Heart left ventricle (tissue), 16 donors: ENCODE data around the gene APOBEC3H. TPM values are rescaled to one million over a fixed set of nuclear protein-coding genes. Genes with fewer than 3 reads are reported as not detected.

Source experiments
- ATAC-seq, 4 donors: fragments of 200-7000 bp; cut with Tn5 transposase; one replicate each; pipeline ENCODE4 v1.9.1; 2020 to 2022; ENCODE audit warnings: moderate library complexity in 4 of 4, mild to moderate bottlenecking in 3 of 4, moderate number of reproducible peaks in 1 of 4
- DNase-seq, 5 donors: peaks; one replicate each; pipeline ENCODE4 v3.0.0-alpha.2; 2020
- H3K27ac ChIP-seq, 12 donors: fragments of 200-600 bp; sonication (generic) in 4 of 12; one replicate each; pipeline versions ENCODE4 v1.5.0 to v1.8.0; 2016 to 2022; ENCODE audit warnings: mild to moderate bottlenecking in 2 of 12
- H3K27me3 ChIP-seq, 9 donors: fragments of 200-600 bp; sonication (generic) in 2 of 9; one replicate each; pipeline versions ENCODE4 v1.5.1 to v1.8.0; 2016 to 2022; ENCODE audit warnings: mild to moderate bottlenecking in 3 of 9
- H3K36me3 ChIP-seq, 9 donors: fragments of 200-600 bp; sonication (generic) in 2 of 9; one replicate each; pipeline versions ENCODE4 v1.5.0 to v1.8.0; 2018 to 2022; ENCODE audit warnings: mild to moderate bottlenecking in 2 of 9
- H3K4me1 ChIP-seq, 12 donors: fragments of 200-600 bp; sonication (generic) in 4 of 12; one replicate each; pipeline versions ENCODE4 v1.5.0 to v1.8.0; 2016 to 2022; ENCODE audit warnings: mild to moderate bottlenecking in 3 of 12
- H3K4me3 ChIP-seq, 12 donors: fragments of 200-600 bp; sonication (generic) in 4 of 12; one replicate each; pipeline versions ENCODE4 v1.5.0 to v1.8.0; 2017 to 2022; ENCODE audit warnings: mild to moderate bottlenecking in 9 of 12, moderate library complexity in 4 of 12
- H3K9me3 ChIP-seq, 12 donors: fragments of 200-600 bp; sonication (generic) in 4 of 12; one replicate each; pipeline versions ENCODE4 v1.5.0 to v1.8.0; 2016 to 2022; ENCODE audit warnings: mild to moderate bottlenecking in 1 of 12
- POLR2A ChIP-seq, 2 donors: fragments of 450-650 bp; IDR thresholded peaks; one replicate each; pipeline ENCODE4 v1.6.1; 2017; ENCODE audit warnings: antibody characterized with exemption in 2 of 2, mild to moderate bottlenecking in 2 of 2, moderate library complexity in 2 of 2
- WGBS, 4 donors: extraction: QIAGEN DNeasy Blood & Tissue Kit in 2 of 4; methylation state at CpG; one replicate each; pipeline versions ENCODE4 v1.1.5 to v1.1.7; 2013 to 2018; 5-methylcytosine and 5-hydroxymethylcytosine counted together
- intact Hi-C, 10 donors: fragments of 100-400 bp; cut with DNase I; formaldehyde crosslinking; loops; one replicate each; pipeline versions ENCODE4 v1.11.1 to v1.14.2; 2022
- polyA plus RNA-seq, 2 donors: library from polyadenylated mRNA; stranded (reverse); fragments of 200-250 nt; gene quantifications; one replicate each; pipeline ENCODE4 v1.2.3, GENCODE V29; 2013
- total RNA-seq, 9 donors: library from RNA; depleted of rRNA in 2 of 9; stranded (reverse); fragments of >200 nt in 2 of 9; fragmentation: NEBNext Ultra II Directional in 3 of 9; extraction: Animal tissue kit (Norgen Biotek cat#: 25700) in 3 of 9; gene quantifications; one replicate each; pipeline versions ENCODE4 v1.1.0 to v1.2.4, GENCODE V29; 2016 to 2023
- TF ChIP-seq, protein P1 (sequence below), 12 donors: fragments of 200-600 bp; sonication (generic) in 4 of 12; IDR thresholded peaks; one replicate each; pipeline versions ENCODE4 v1.5.0 to v1.8.0; 2018 to 2022; ENCODE audit warnings: antibody characterized with exemption in 12 of 12, mild to moderate bottlenecking in 5 of 12
- donor health status: ischemic (EF 13 %, LVEDD 7.1; RV severe dilation, severe dysfunction).
- donor health status: healthy with polysubstance abuse.
- donor health status: DM: no; HTN: yes; CAD: no.
- donor health status: DM: no; HTN: no; CAD: no.
- donor health status: ischemic (EF 25% LVEDD 6.9; RV normal size, moderate dysfunction).
- donor health status: ischemic (EF 25% LVEDD 5.7; RV mildly dilated, moderate dysfunction).
- donor health status: healthy.
- donor health status: DM: yes; HTN: yes; CAD: no.
- donor health status: ischemic (EF 35%, LVEDD 5.7; RV mildly dilated, moderate dysfunction).
- donor health status: nonischemic (EF 11% LVEDD 7.7; RV severe dilation, severe dysfunction).
- donor health status: DM: yes; HTN: yes; CAD: no.
- donor health status: PGD.
- donor health status: ischemic (EF 29% LVEDD 5.4; RV normal size, mild dysfunction).
- donor health status: nonischemic (EF 23%, LVEDD 6.1; RV moderate dilation, normal function).

APOBEC3H gene
- total and polyA plus RNA-seq, 11 donors: 0.21 to 1.7 (median 0.60) TPM; not detected in 6

DNA sequence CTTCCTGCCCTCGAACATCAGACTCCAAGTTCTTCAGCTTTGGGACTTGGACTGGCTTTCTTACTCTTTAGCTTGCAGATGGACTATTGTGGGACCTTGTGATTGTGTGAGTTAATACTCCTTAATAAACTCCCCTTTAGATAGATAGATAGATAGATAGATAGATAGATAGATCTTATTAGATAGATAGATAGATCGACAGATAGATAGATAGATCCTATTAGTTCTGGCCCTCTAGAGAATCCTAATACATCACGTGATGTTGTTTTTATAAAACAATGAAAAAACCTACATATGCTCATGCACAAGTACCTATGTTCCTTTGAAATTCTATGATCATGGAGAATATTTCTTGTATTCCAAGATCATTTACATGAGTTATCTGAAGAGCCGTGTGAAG, 23.9 kb downstream of the APOBEC3H start:
- Histone ChIP-seq H3K27me3 (peaks cover 0 to 12% (median under 1%) of the 10 kb centered on the region in 9 donors), H3K9me3 (no peaks in the 10 kb centered on the region), H3K36me3 (no peaks in the 10 kb centered on the region), H3K27ac (no peak overlapping the region), H3K4me1 (peaks cover 0 to 12% (median 0%) of the 10 kb centered on the region in 12 donors), H3K4me3 (no peak overlapping the region)
- TF ChIP-seq, protein P1, sequence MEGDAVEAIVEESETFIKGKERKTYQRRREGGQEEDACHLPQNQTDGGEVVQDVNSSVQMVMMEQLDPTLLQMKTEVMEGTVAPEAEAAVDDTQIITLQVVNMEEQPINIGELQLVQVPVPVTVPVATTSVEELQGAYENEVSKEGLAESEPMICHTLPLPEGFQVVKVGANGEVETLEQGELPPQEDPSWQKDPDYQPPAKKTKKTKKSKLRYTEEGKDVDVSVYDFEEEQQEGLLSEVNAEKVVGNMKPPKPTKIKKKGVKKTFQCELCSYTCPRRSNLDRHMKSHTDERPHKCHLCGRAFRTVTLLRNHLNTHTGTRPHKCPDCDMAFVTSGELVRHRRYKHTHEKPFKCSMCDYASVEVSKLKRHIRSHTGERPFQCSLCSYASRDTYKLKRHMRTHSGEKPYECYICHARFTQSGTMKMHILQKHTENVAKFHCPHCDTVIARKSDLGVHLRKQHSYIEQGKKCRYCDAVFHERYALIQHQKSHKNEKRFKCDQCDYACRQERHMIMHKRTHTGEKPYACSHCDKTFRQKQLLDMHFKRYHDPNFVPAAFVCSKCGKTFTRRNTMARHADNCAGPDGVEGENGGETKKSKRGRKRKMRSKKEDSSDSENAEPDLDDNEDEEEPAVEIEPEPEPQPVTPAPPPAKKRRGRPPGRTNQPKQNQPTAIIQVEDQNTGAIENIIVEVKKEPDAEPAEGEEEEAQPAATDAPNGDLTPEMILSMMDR (IDR thresholded peaks at IDR 0.05): no peak
- no peak for TF ChIP-seq POLR2A (IDR thresholded peaks at IDR 0.05)
- DNase-seq (no peak), ATAC-seq (no peak)
- 86 to 90% (median 87%) methylated on average over 4 of the region's 4 CpGs for WGBS, 4 donors
- intact Hi-C loops: loop anchor here in 9 of 10 donors (2.0 to 10.0 kb wide), 10 partner anchors 114 to 356 kb away; partner anchors contain the start of gene CBX6 (in 2 of the 9)

DNA sequence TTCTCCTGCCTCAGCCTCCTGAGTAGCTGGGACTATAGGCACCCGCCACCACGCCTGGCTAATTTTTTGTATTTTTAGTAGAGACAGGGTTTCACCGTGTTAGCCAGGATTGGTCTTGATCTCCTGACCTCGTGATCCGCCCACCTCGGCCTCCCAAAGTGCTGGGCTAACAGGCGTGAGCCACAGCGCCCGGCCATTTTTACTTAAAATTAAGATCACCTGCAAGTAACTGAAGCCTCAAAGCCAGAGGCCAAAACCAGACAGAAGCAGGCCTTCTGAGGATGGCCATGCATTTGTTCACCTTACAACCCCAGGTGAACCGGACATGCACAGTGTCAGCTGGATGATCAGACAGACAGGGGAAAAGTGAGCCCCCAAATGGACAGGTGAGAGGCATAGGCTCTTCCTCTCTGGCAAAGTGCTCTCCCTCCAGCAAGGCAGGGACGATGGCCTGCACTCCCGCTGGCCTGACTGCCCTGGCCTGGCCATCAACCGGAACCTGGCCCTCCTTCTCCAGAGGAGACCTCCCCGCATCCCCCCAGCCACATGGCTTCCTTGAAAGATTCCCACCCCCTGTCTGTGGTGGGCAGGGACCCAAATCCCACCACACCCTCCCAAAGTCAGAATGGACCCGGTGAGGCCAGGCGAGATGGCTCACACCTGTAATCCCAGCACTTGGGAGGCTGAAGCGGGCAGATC, 25.9 kb downstream of the APOBEC3H start:
- Histone ChIP-seq H3K36me3 (no peaks in the 10 kb centered on the region), H3K27ac (no peak overlapping the region), H3K4me3 (no peak overlapping the region), H3K4me1 (peaks cover 0 to 8% (median 0%) of the 10 kb centered on the region in 12 donors), H3K9me3 (no peaks in the 10 kb centered on the region), H3K27me3 (no peaks in the 10 kb centered on the region)
- 92 to 96% (median 96%) methylated on average over 13 to 17 of the region's 17 CpGs for WGBS, 4 donors
- no peak for DNase-seq
- ATAC-seq: no peak
- intact Hi-C loops: loop anchor here (2.0 to 10.0 kb wide), 10 partner anchors 116 to 358 kb away; partner anchors contain the start of gene CBX6 (in 2 of the 10)
- TF ChIP-seq, protein P1 (IDR thresholded peaks at IDR 0.05): no peak
- TF ChIP-seq POLR2A (IDR thresholded peaks at IDR 0.05): no peak

DNA sequence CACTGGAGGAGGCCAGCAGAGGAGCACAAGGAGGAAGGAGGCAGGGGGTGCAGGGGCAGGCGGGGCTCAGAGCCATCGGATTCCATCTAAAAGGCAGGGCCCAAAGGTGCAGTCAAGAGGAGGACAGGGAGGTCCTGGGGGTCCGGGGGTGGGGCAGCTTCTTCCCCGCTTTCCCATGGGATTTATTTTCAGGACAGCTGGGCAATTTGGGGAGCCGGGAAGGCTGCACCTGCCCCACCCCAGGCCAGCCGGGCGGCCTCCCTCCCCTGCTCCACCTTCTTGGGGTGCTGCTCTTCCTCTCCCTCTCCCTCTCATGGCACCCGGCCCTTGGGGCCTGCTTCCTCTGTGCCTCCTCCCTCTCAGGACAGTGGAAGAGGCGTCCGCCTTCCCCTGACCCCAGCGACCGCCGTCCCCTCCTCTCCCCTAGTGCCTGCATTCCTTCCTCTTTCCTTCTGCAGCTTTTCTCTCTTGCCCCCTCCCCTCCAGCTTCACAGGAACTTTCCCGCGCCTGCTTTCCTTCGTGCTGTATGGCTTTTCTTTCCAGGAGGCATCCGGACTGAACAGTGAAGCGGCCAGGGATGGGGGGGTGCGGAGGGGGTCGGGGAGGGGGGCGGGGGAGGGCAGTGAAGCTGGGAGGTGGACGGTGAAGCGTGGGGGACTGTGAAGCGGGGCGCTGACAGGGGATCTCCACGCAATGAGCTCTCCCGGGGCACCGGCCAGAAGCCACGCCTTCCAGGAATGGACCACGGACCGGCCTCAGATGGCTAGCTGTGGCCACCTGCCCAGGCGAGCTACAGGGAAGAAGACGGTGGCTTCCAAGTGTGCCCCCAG, 26.9 kb downstream of the APOBEC3H start:
- H3K27ac ChIP-seq: no peak overlapping the region
- H3K36me3 ChIP-seq: no peaks in the 10 kb centered on the region
- no peaks in the 10 kb centered on the region for H3K27me3 ChIP-seq
- ATAC-seq (peak in 1 of 4 donors; percentile 48), DNase-seq (no peak)
- intact Hi-C loops: loop anchor here (2.0 to 10.0 kb wide), 10 partner anchors 117 to 359 kb away; partner anchors contain the start of gene CBX6 (in 2 of the 10)
- TF ChIP-seq, protein P1 (IDR thresholded peaks at IDR 0.05): no peak
- TF ChIP-seq POLR2A (IDR thresholded peaks at IDR 0.05): no peak
- 31 to 42% (median 34%) methylated on average over 32 of the region's 33 CpGs for WGBS, 4 donors
- no peak overlapping the region for H3K4me3 ChIP-seq
- no peaks in the 10 kb centered on the region for H3K9me3 ChIP-seq
- H3K4me1 ChIP-seq: peaks cover 0 to 4% (median 0%) of the 10 kb centered on the region in 12 donors

DNA sequence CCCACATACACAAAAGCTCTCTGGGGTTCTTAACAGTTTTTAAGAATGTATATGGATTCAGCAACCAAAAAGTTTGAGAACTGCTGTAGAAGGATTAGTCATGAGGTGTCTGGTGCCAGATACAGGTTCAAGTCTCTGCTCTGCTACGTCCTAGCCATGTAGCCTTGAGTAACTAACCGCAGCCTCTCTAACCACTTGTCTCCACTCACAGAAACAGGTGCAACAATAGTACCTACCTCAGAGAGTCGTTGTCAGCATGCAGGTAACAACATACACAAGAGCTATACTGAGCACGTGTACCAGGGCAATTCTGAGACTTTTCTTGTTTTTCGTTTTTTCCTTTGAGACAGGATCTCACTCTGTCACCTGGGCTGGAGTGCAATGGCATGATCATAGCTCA, 28.6 kb downstream of the APOBEC3H start:
- Histone ChIP-seq H3K27ac (no peak overlapping the region), H3K9me3 (no peaks in the 10 kb centered on the region), H3K27me3 (no peaks in the 10 kb centered on the region), H3K4me1 (peaks cover 0 to 6% (median 3%) of the 10 kb centered on the region in 12 donors), H3K36me3 (peaks cover 0 to 4% (median 0%) of the 10 kb centered on the region in 9 donors), H3K4me3 (no peak overlapping the region)
- TF ChIP-seq POLR2A (IDR thresholded peaks at IDR 0.05): no peak
- TF ChIP-seq, protein P1 (IDR thresholded peaks at IDR 0.05): no peak
- 89 to 94% (median 92%) methylated on average over 5 of the region's 5 CpGs for WGBS, 4 donors
- no peak for DNase-seq
- no peak for ATAC-seq
- intact Hi-C loops: loop anchor here in 3 of 10 donors (10.0 kb wide), 3 partner anchors 251 to 361 kb away; partner anchors contain the start of gene CBX6 (in 1 of the 3)
